H9 (cell line): ENCODE data around the gene SNX2. TPM values are rescaled to one million over a fixed set of nuclear protein-coding genes. Genes with fewer than 3 reads are reported as not detected.

Experiments used
- DNase-seq: peaks from one replicate; pipeline ENCODE4 v3.0.0-alpha.2; 2017
- H2AFZ ChIP-seq: one replicate; pipeline ENCODE4 v1.6.1; 2013; ENCODE audit warnings: mild to moderate bottlenecking, low read length, control low read depth, moderate library complexity
- H2AK5ac ChIP-seq: 2 replicates; pipeline ENCODE4 v1.6.1; 2013; ENCODE audit warnings: low read length, control low read depth, mixed read lengths; ENCODE audit not compliant: insufficient read length
- H2BK120ac ChIP-seq: one replicate; pipeline ENCODE4 v1.6.1; 2013; ENCODE audit warnings: low read depth, mild to moderate bottlenecking, low read length, control low read depth, inconsistent platforms; ENCODE audit not compliant: poor library complexity, severe bottlenecking
- H2BK12ac ChIP-seq: 2 replicates; pipeline ENCODE4 v1.6.1; 2013; ENCODE audit warnings: low read length, control low read depth, mixed read lengths, low read depth; ENCODE audit not compliant: insufficient read length
- H2BK15ac ChIP-seq: 2 replicates; pipeline ENCODE4 v1.6.1; 2013; ENCODE audit warnings: low read depth, low read length, control low read depth
- H2BK20ac ChIP-seq: one replicate; pipeline ENCODE4 v1.6.1; 2013; ENCODE audit warnings: low read depth, mild to moderate bottlenecking, low read length, control low read depth, inconsistent platforms; ENCODE audit not compliant: poor library complexity, severe bottlenecking
- H2BK5ac ChIP-seq: 2 replicates; pipeline ENCODE4 v1.6.1; 2013; ENCODE audit warnings: low read length, control low read depth, mixed read lengths; ENCODE audit not compliant: insufficient read length
- H3K14ac ChIP-seq: 2 replicates; pipeline ENCODE4 v1.6.1; 2013; ENCODE audit warnings: low read length, control low read depth; ENCODE audit not compliant: insufficient read depth
- H3K18ac ChIP-seq: 2 replicates; pipeline ENCODE4 v1.6.1; 2013; ENCODE audit warnings: low read depth, mild to moderate bottlenecking, mixed read lengths, low read length, control low read depth; ENCODE audit not compliant: insufficient read length
- H3K23ac ChIP-seq: 2 replicates; pipeline ENCODE4 v1.6.1; 2013; ENCODE audit warnings: low read length, control low read depth, mixed read lengths, low read depth; ENCODE audit not compliant: insufficient read length
- H3K23me2 ChIP-seq: 2 replicates; pipeline ENCODE4 v1.6.1; 2013; ENCODE audit warnings: low read depth, mild to moderate bottlenecking, mixed read lengths, low read length, control low read depth; ENCODE audit not compliant: insufficient read length, poor library complexity, severe bottlenecking
- H3K27ac ChIP-seq: 2 replicates; pipeline ENCODE4 v1.5.1; 2013; ENCODE audit warnings: low read length, control low read depth, mixed read lengths, low read depth; ENCODE audit not compliant: insufficient read length
- H3K27me3 ChIP-seq: 2 replicates; pipeline ENCODE4 v1.6.1; 2013; ENCODE audit warnings: low read length, control low read depth, inconsistent platforms; ENCODE audit not compliant: insufficient read depth
- H3K4ac ChIP-seq: 2 replicates; pipeline ENCODE4 v1.6.1; 2013; ENCODE audit warnings: low read depth, mild to moderate bottlenecking, control low read depth, inconsistent platforms, low read length, moderate library complexity
- H3K4me1 ChIP-seq: 2 replicates; pipeline ENCODE4 v1.6.1; 2013; ENCODE audit warnings: low read length, control low read depth, inconsistent platforms; ENCODE audit not compliant: insufficient read depth
- H3K4me2 ChIP-seq: 2 replicates; pipeline ENCODE4 v1.6.1; 2013; ENCODE audit warnings: low read length, control low read depth, mixed read lengths; ENCODE audit not compliant: insufficient read length, insufficient read depth
- H3K56ac ChIP-seq: 2 replicates; pipeline ENCODE4 v1.6.1; 2013; ENCODE audit warnings: low read depth, mild to moderate bottlenecking, mixed read lengths, low read length, control low read depth; ENCODE audit not compliant: insufficient read length
- H3K79me1 ChIP-seq: 2 replicates; pipeline ENCODE4 v1.6.1; 2013; ENCODE audit warnings: low read depth, mild to moderate bottlenecking, moderate library complexity, low read length, control low read depth, inconsistent platforms; ENCODE audit not compliant: insufficient read depth, poor library complexity, severe bottlenecking
- H3K79me2 ChIP-seq: 2 replicates; pipeline ENCODE4 v1.6.1; 2013; ENCODE audit warnings: low read length, control low read depth, inconsistent platforms; ENCODE audit not compliant: insufficient read depth
- H3K9ac ChIP-seq: 2 replicates; pipeline ENCODE4 v1.6.1; 2013; ENCODE audit warnings: low read length, control low read depth, mixed read lengths; ENCODE audit not compliant: insufficient read length; ENCODE audit errors: extremely low read depth
- H3K9me3 ChIP-seq: one replicate; pipeline ENCODE4 v1.6.1; 2013; ENCODE audit warnings: low read depth, low read length, inconsistent platforms; ENCODE audit not compliant: control insufficient read depth
- H3T11ph ChIP-seq: one replicate; pipeline ENCODE4 v1.6.1; 2013; ENCODE audit warnings: mild to moderate bottlenecking, low read length, control low read depth, inconsistent platforms
- H4K20me1 ChIP-seq: one replicate; pipeline ENCODE4 v1.6.1; 2013; ENCODE audit not compliant: control insufficient read depth, insufficient read length, insufficient read depth
- H4K5ac ChIP-seq: 2 replicates; pipeline ENCODE4 v1.6.1; 2013; ENCODE audit warnings: low read depth, mild to moderate bottlenecking, mixed read lengths, low read length, control low read depth; ENCODE audit not compliant: insufficient read length
- H4K8ac ChIP-seq: replicated peaks from 2 replicates; pipeline ENCODE4 v1.6.1; 2013; ENCODE audit warnings: low read length, control low read depth, mixed read lengths, low read depth; ENCODE audit not compliant: insufficient read length
- H4K91ac ChIP-seq: 2 replicates; pipeline ENCODE4 v1.6.1; 2013; ENCODE audit warnings: low read depth, mild to moderate bottlenecking, moderate library complexity, mixed read lengths, low read length, control low read depth; ENCODE audit not compliant: insufficient read length
- H3K27ac Mint-ChIP-seq, 3 experiments: 2 replicates in 2 of 3; 3 replicates in 1 of 3; pipeline ENCODE4 v1.8.0; 2020 to 2021; ENCODE audit warnings: mixed read lengths in 3 of 3, mild to moderate bottlenecking in 1 of 3, moderate library complexity in 1 of 3
- H3K27me3 Mint-ChIP-seq: 2 replicates; pipeline ENCODE4 v1.8.0; 2021; ENCODE audit warnings: low read depth, mild to moderate bottlenecking, moderate library complexity, mixed read lengths
- H3K36me3 Mint-ChIP-seq, 3 experiments: 2 replicates in 2 of 3; 3 replicates in 1 of 3; pipeline ENCODE4 v1.8.0; 2020 to 2021; ENCODE audit warnings: low read depth in 3 of 3, mixed read lengths in 3 of 3; ENCODE audit not compliant: insufficient read depth in 1 of 3
- H3K4me1 Mint-ChIP-seq, 2 experiments: 2 replicates each; pipeline ENCODE4 v1.8.0; 2020; ENCODE audit warnings: mixed read lengths in 2 of 2
- H3K4me3 Mint-ChIP-seq, 2 experiments: 2 replicates in 1 of 2; 3 replicates in 1 of 2; pipeline ENCODE4 v1.8.0; 2020 to 2021; ENCODE audit warnings: mild to moderate bottlenecking in 2 of 2, mixed read lengths in 2 of 2, moderate library complexity in 1 of 2
- H3K9me3 Mint-ChIP-seq, 2 experiments: 2 replicates in 1 of 2; 3 replicates in 1 of 2; pipeline ENCODE4 v1.8.0; 2020; ENCODE audit warnings: mild to moderate bottlenecking in 2 of 2, mixed read lengths in 2 of 2, moderate library complexity in 1 of 2
- CTCF ChIP-seq: fragments of 200-600 bp; sonication (generic); conservative IDR thresholded peaks from 3 replicates; pipeline ENCODE4 v1.8.0; 2021; ENCODE audit warnings: antibody characterized with exemption, mild to moderate bottlenecking
- WGBS: extraction: QIAGEN DNeasy Blood & Tissue Kit; methylation state at CpG from one replicate; pipeline ENCODE4 v1.1.7; 2013; ENCODE audit warnings: missing lambda C conversion rate, low lambda C conversion rate, mixed read lengths; ENCODE audit not compliant: insufficient read length; ENCODE audit errors: extremely low coverage; 5-methylcytosine and 5-hydroxymethylcytosine counted together
- total RNA-seq: library from RNA; stranded (reverse); gene quantifications from 2 replicates; pipeline ENCODE4 v1.2.1, GENCODE V29; 2021

SNX2 gene
- total RNA-seq, 1 experiment from 2014 or later, result 62.6 TPM

- no peak overlapping the region for H4K5ac ChIP-seq
- H2BK15ac ChIP-seq, result no peak overlapping the region
- no peak for TF ChIP-seq CTCF
- H3K4me1 Mint-ChIP-seq, result no peaks in the 10 kb centered on the region
- no peaks in the 10 kb centered on the region for H4K20me1 ChIP-seq
- H3K79me1 ChIP-seq, result no peaks in the 10 kb centered on the region
- no peak overlapping the region for H2BK12ac ChIP-seq
- no peak overlapping the region for H4K8ac ChIP-seq
- no peak overlapping the region for H3K4ac ChIP-seq
- no peak overlapping the region for H3K4me3 Mint-ChIP-seq
- no peak overlapping the region for H3K27ac ChIP-seq
- no peak for DNase-seq
- no peaks in the 10 kb centered on the region for H3K4me1 ChIP-seq
- H3K9me3 Mint-ChIP-seq, result no peaks in the 10 kb centered on the region
- no peak overlapping the region for H3K14ac ChIP-seq
- H3K36me3 Mint-ChIP-seq, result no peaks in the 10 kb centered on the region
- H3K18ac ChIP-seq, result no peak overlapping the region
- H2AFZ ChIP-seq, result no peak overlapping the region
- H3K9me3 ChIP-seq, result no peaks in the 10 kb centered on the region
- no peaks in the 10 kb centered on the region for H3K23me2 ChIP-seq
- no peak overlapping the region for H2BK5ac ChIP-seq
- no peak overlapping the region for H3K4me2 ChIP-seq
- no peak overlapping the region for H3K9ac ChIP-seq
- no peaks in the 10 kb centered on the region for H3K27me3 Mint-ChIP-seq
- H3K27me3 ChIP-seq, result no peaks in the 10 kb centered on the region
- H4K91ac ChIP-seq, result no peak overlapping the region
- no CpG with 5 or more reads among the region's 2 CpGs for WGBS
- no peak overlapping the region for H2AK5ac ChIP-seq
- H2BK120ac ChIP-seq, result no peak overlapping the region
- H2BK20ac ChIP-seq, result no peak overlapping the region
- H3K27ac Mint-ChIP-seq, result 0 out of 7 replicates have a peak overlapping the region, but pooled peaks of 1 of the 3 experiments have one; percentile 31
- H3K79me2 ChIP-seq, result no peaks in the 10 kb centered on the region
- no peak overlapping the region for H3K23ac ChIP-seq
- no peak overlapping the region for H3K56ac ChIP-seq
- no peak overlapping the region for H3T11ph ChIP-seq
These were observed 29.3 kb upstream of the SNX2 start for GRCh38 chr5:122745597-122745996.
